HS-5 (cell line): ENCODE measurements around the gene ALS2.
"Not testable (repeated sequence)": the region's sequence is repeated elsewhere in the genome, so short reads cannot be mapped to it uniquely, and the experiment has no call there.

Source experiments
- DNase-seq: peaks from one replicate; pipeline ENCODE4 v3.0.0-alpha.2; 2012; ENCODE audit warnings: low read depth

ALS2 gene

GRCh38 chr2:201793631-201794030, 12.9 kb upstream of the ALS2 start:
- no peak for DNase-seq

GRCh38 chr2:201790989-201791388, 10.3 kb upstream of the ALS2 start:
- no peak for DNase-seq

GRCh38 chr2:201790291-201790690, 9.6 kb upstream of the ALS2 start:
- DNase-seq, result no peak

- no peak for DNase-seq
These were observed 8.7 kb upstream of the ALS2 start for GRCh38 chr2:201789395-201789794.

GRCh38 chr2:201788371-201788770, 7.6 kb upstream of the ALS2 start:
- DNase-seq, result no peak

- no peak for DNase-seq
These were observed 5.7 kb upstream of the ALS2 start for GRCh38 chr2:201786471-201786870.

- DNase-seq, result no peak
These were observed 4.4 kb upstream of the ALS2 start for GRCh38 chr2:201785135-201785534.

- no peak for DNase-seq
These were observed 3.8 kb upstream of the ALS2 start for GRCh38 chr2:201784563-201784962.

GRCh38 chr2:201781557-201782051, 871 bp upstream of the ALS2 start:
- DNase-seq, result no peak

- DNase-seq, result no peak
These were observed 646 bp downstream of the ALS2 start for GRCh38 chr2:201779901-201780673.

- no peak for DNase-seq
These were observed 2.9 kb downstream of the ALS2 start for GRCh38 chr2:201777869-201778268.

- DNase-seq, result no peak
These were observed 3.7 kb downstream of the ALS2 start for GRCh38 chr2:201777043-201777442.

- DNase-seq, result no peak
These were observed 5.4 kb downstream of the ALS2 start for GRCh38 chr2:201775326-201775725.

GRCh38 chr2:201774546-201774945, 6.2 kb downstream of the ALS2 start:
- DNase-seq, result no peak

- no peak for DNase-seq
These were observed 6.7 kb downstream of the ALS2 start for GRCh38 chr2:201773990-201774389.

GRCh38 chr2:201769666-201770373, 10.9 kb downstream of the ALS2 start:
- DNase-seq, result no peak

GRCh38 chr2:201768918-201769317, 11.8 kb downstream of the ALS2 start:
- no peak for DNase-seq

GRCh38 chr2:201765799-201766198, 14.9 kb downstream of the ALS2 start:
- DNase-seq, result no peak

GRCh38 chr2:201764469-201764868, 16.3 kb downstream of the ALS2 start:
- not testable (repeated sequence) for DNase-seq

- DNase-seq, result no peak
These were observed 19.6 kb downstream of the ALS2 start for GRCh38 chr2:201761101-201761500.

- no peak for DNase-seq
These were observed 21.2 kb downstream of the ALS2 start for GRCh38 chr2:201759567-201759966.

- DNase-seq, result no peak
These were observed 21.9 kb downstream of the ALS2 start for GRCh38 chr2:201758873-201759272.

- no peak for DNase-seq
These were observed 22.5 kb downstream of the ALS2 start for GRCh38 chr2:201758234-201758633.
